GM23338 (cell line): ENCODE measurements around the gene ESR2. TPM values are rescaled to one million over a fixed set of nuclear protein-coding genes. Genes with fewer than 3 reads are reported as not detected.

Experiments used
- ATAC-seq: fragments of 200-7000 bp; cut with Tn5 transposase; 3 replicates; pipeline ENCODE4 v1.9.1; 2020
- DNase-seq: peaks from one replicate; pipeline ENCODE4 v3.0.0-alpha.2; 2015; ENCODE audit warnings: low spot score
- H2AFZ ChIP-seq: fragments of 200-600 bp; sonication (generic); 2 replicates; pipeline ENCODE4 v1.8.0; 2016; ENCODE audit warnings: antibody characterized with exemption, mild to moderate bottlenecking, moderate library complexity
- H3F3A ChIP-seq: fragments of 200-600 bp; sonication (generic); replicated peaks from 2 replicates; pipeline ENCODE4 v1.8.0; 2017; ENCODE audit warnings: antibody characterized with exemption, mixed run types, low read depth
- H3K27ac ChIP-seq: fragments of 200-600 bp; sonication (generic); 2 replicates; pipeline ENCODE4 v1.6.1; 2016; ENCODE audit warnings: low read depth
- H3K27me3 ChIP-seq: fragments of 200-600 bp; sonication (generic); 2 replicates; pipeline ENCODE4 v1.8.0; 2016; ENCODE audit warnings: mild to moderate bottlenecking, mixed run types, moderate library complexity; ENCODE audit not compliant: insufficient read depth
- H3K36me3 ChIP-seq: fragments of 200-600 bp; sonication (generic); 2 replicates; pipeline ENCODE4 v1.8.0; 2016; ENCODE audit warnings: mild to moderate bottlenecking; ENCODE audit not compliant: insufficient read depth
- H3K4me1 ChIP-seq: fragments of 200-600 bp; sonication (generic); 2 replicates; pipeline ENCODE4 v1.8.0; 2016; ENCODE audit warnings: mild to moderate bottlenecking, moderate library complexity; ENCODE audit not compliant: insufficient read depth
- H3K4me2 ChIP-seq: fragments of 200-600 bp; sonication (generic); 2 replicates; pipeline ENCODE4 v1.7.1; 2017; ENCODE audit warnings: mixed run types
- H3K4me3 ChIP-seq: fragments of 200-600 bp; sonication (generic); 2 replicates; pipeline ENCODE4 v1.6.1; 2016; ENCODE audit warnings: mixed run types
- H3K79me2 ChIP-seq: fragments of 200-600 bp; sonication (generic); replicated peaks from 2 replicates; pipeline ENCODE4 v1.8.0; 2017; ENCODE audit warnings: mild to moderate bottlenecking; ENCODE audit not compliant: insufficient read depth
- H3K9me2 ChIP-seq: fragments of 200-600 bp; sonication (generic); 2 replicates; pipeline ENCODE4 v1.8.0; 2017; ENCODE audit not compliant: insufficient read depth
- H4K20me1 ChIP-seq: fragments of 200-600 bp; sonication (generic); replicated peaks from 2 replicates; pipeline ENCODE4 v1.8.0; 2017; ENCODE audit warnings: mild to moderate bottlenecking; ENCODE audit not compliant: insufficient read depth
- H3K27ac Mint-ChIP-seq: 2 replicates; pipeline ENCODE4 v1.8.0; 2020; ENCODE audit warnings: inconsistent platforms, mild to moderate bottlenecking, moderate library complexity, mixed read lengths
- H3K27me3 Mint-ChIP-seq: 3 replicates; pipeline ENCODE4 v1.8.0; 2022; ENCODE audit warnings: low read depth, mild to moderate bottlenecking, moderate library complexity, mixed read lengths, inconsistent platforms; ENCODE audit not compliant: insufficient read depth, poor library complexity
- H3K36me3 Mint-ChIP-seq: 3 replicates; pipeline ENCODE4 v1.8.0; 2021; ENCODE audit warnings: low read depth, mild to moderate bottlenecking, inconsistent platforms, moderate library complexity, mixed read lengths
- H3K4me1 Mint-ChIP-seq: 3 replicates; pipeline ENCODE4 v1.8.0; 2020; ENCODE audit warnings: mild to moderate bottlenecking, inconsistent platforms, mixed read lengths
- H3K4me3 Mint-ChIP-seq: 3 replicates; pipeline ENCODE4 v1.8.0; 2021; ENCODE audit warnings: moderate library complexity, mild to moderate bottlenecking, inconsistent platforms, mixed read lengths
- H3K9me3 Mint-ChIP-seq: 3 replicates; pipeline ENCODE4 v1.8.0; 2020; ENCODE audit warnings: moderate library complexity, mild to moderate bottlenecking, inconsistent platforms, mixed read lengths
- CREB1 ChIP-seq: fragments of 250-450 bp; sonication (Bioruptor Pico); IDR thresholded peaks from 2 replicates; pipeline ENCODE4 v1.5.0; 2020; ENCODE audit warnings: low read depth, mild to moderate bottlenecking, moderate library complexity
- EZH2 ChIP-seq: fragments of 200-600 bp; sonication (generic); IDR thresholded peaks from one replicate; pipeline ENCODE4 v1.8.0; 2017; ENCODE audit warnings: antibody characterized with exemption, mild to moderate bottlenecking, low read depth; ENCODE audit not compliant: unreplicated experiment
- JUNB ChIP-seq: IDR thresholded peaks from one replicate; pipeline ENCODE4 v1.6.1; 2016; ENCODE audit warnings: antibody characterized with exemption; ENCODE audit not compliant: unreplicated experiment
- NANOG ChIP-seq: IDR thresholded peaks from 2 replicates; pipeline ENCODE4 v1.6.1; 2016; ENCODE audit warnings: antibody characterized with exemption, borderline replicate concordance
- POLR2AphosphoS5 ChIP-seq: IDR thresholded peaks from 2 replicates; pipeline ENCODE4 v1.6.1; 2016; ENCODE audit warnings: antibody characterized with exemption, low read depth
- REST ChIP-seq: IDR thresholded peaks from one replicate; pipeline ENCODE4 v1.6.1; 2018; ENCODE audit warnings: antibody characterized with exemption; ENCODE audit not compliant: unreplicated experiment
- STAT1 ChIP-seq: IDR thresholded peaks from one replicate; pipeline ENCODE4 v1.6.1; 2016; ENCODE audit warnings: antibody characterized with exemption; ENCODE audit not compliant: unreplicated experiment
- ZNF331 ChIP-seq: fragments of 250-450 bp; sonication (Bioruptor Pico); IDR thresholded peaks from 2 replicates; pipeline ENCODE4 v1.5.0; 2020; ENCODE audit warnings: low read depth, mild to moderate bottlenecking, moderate library complexity
- ZNF462 ChIP-seq: fragments of 250-450 bp; sonication (Bioruptor Pico); IDR thresholded peaks from 2 replicates; pipeline ENCODE4 v1.5.0; 2020; ENCODE audit warnings: mild to moderate bottlenecking, moderate library complexity
- polyA plus RNA-seq: library from polyadenylated mRNA; unstranded; fragments of >200 nt; fragmentation: Nextera tagmentation; extraction: Ambion mirVana; gene quantifications from 2 replicates; pipeline ENCODE4 v1.2.1, GENCODE V29; 2016
- total RNA-seq: library from RNA; depleted of rRNA; stranded (reverse); fragments of >200 nt; shearing (Covaris generic); gene quantifications from 2 replicates; pipeline ENCODE4 v1.2.3, GENCODE V29; 2014
- TF ChIP-seq, protein P1 (sequence below): IDR thresholded peaks from 2 replicates; pipeline ENCODE4 v1.6.1; 2016; ENCODE audit warnings: antibody characterized with exemption
- TF ChIP-seq, protein P2 (sequence below), 2 experiments: fragments of 200-600 bp in 1 of 2; sonication (generic) in 1 of 2; conservative IDR thresholded peaks; 2 replicates each; pipeline versions ENCODE4 v1.5.1 to v1.6.1; 2016 to 2017; ENCODE audit warnings: antibody characterized with exemption in 2 of 2, low read depth in 2 of 2, mild to moderate bottlenecking in 2 of 2, moderate library complexity in 1 of 2

ESR2 gene
- total and polyA plus RNA-seq, 2 experiments from 2014 or later = 0.58 to 0.59 TPM

DNA sequence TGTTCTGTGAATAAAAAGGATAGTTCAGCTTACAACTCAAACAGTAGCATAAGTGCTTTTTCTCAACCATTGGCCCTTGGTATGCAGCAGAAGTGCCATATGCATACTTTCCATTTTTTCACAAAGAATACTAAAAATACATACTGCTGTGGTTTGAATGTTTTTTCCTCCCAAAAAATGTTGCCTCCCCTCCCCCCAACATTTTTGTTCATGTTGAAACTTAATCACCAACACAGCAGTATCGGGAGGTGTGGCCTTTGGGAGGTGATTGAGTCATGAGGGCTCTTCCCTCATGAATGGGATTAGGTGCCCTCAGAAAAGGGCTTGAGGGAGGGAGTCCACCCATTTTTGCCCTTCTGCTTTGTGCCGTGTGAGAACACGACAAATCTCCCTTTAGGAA lies 198.6 kb downstream of the ESR2 start:
- H3K27ac Mint-ChIP-seq = peak overlapping the region; percentile 79; the same call in 1 of the 2 replicates
- H3K4me3 ChIP-seq = no peak overlapping the region
- no peak overlapping the region for H3K4me3 Mint-ChIP-seq
- no peak overlapping the region for H2AFZ ChIP-seq
- no peaks in the 10 kb centered on the region for H4K20me1 ChIP-seq
- no peaks in the 10 kb centered on the region for H3K27me3 ChIP-seq
- ATAC-seq (no peak; the same call in 2 of the 3 replicates), DNase-seq (no peak)
- H3K36me3 ChIP-seq = no peaks in the 10 kb centered on the region
- 0 out of 2 replicates have a peak overlapping the region, but pooled peaks have one; percentile 9 for H3K27ac ChIP-seq
- no peaks in the 10 kb centered on the region for H3K9me3 Mint-ChIP-seq
- no peaks in the 10 kb centered on the region for H3K79me2 ChIP-seq
- H3F3A ChIP-seq = no peaks in the 10 kb centered on the region
- TF ChIP-seq EZH2 = no peak
- no peak for TF ChIP-seq STAT1
- TF ChIP-seq REST = no peak
- TF ChIP-seq ZNF331 (CRISPR knock-in tag) = no peak
- no peak for TF ChIP-seq POLR2AphosphoS5
- TF ChIP-seq, protein P1, sequence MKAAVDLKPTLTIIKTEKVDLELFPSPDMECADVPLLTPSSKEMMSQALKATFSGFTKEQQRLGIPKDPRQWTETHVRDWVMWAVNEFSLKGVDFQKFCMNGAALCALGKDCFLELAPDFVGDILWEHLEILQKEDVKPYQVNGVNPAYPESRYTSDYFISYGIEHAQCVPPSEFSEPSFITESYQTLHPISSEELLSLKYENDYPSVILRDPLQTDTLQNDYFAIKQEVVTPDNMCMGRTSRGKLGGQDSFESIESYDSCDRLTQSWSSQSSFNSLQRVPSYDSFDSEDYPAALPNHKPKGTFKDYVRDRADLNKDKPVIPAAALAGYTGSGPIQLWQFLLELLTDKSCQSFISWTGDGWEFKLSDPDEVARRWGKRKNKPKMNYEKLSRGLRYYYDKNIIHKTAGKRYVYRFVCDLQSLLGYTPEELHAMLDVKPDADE = no peak
- TF ChIP-seq ZNF462 = no peak
- no peak for TF ChIP-seq CREB1
- TF ChIP-seq JUNB = no peak
- no peak for TF ChIP-seq NANOG
- TF ChIP-seq, protein P2, sequence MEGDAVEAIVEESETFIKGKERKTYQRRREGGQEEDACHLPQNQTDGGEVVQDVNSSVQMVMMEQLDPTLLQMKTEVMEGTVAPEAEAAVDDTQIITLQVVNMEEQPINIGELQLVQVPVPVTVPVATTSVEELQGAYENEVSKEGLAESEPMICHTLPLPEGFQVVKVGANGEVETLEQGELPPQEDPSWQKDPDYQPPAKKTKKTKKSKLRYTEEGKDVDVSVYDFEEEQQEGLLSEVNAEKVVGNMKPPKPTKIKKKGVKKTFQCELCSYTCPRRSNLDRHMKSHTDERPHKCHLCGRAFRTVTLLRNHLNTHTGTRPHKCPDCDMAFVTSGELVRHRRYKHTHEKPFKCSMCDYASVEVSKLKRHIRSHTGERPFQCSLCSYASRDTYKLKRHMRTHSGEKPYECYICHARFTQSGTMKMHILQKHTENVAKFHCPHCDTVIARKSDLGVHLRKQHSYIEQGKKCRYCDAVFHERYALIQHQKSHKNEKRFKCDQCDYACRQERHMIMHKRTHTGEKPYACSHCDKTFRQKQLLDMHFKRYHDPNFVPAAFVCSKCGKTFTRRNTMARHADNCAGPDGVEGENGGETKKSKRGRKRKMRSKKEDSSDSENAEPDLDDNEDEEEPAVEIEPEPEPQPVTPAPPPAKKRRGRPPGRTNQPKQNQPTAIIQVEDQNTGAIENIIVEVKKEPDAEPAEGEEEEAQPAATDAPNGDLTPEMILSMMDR (conservative IDR thresholded peaks at IDR 0.05; ENCODE audit: low read depth in 2 of 2) = no peak
- H3K36me3 Mint-ChIP-seq = peaks cover 7% of the 10 kb centered on the region; the same call in 2 of the 3 replicates
- H3K4me2 ChIP-seq = no peak overlapping the region
- H3K4me1 Mint-ChIP-seq = peaks cover 14% of the 10 kb centered on the region; the same call in 2 of the 3 replicates
- peaks cover 6% of the 10 kb centered on the region for H3K4me1 ChIP-seq
- no peaks in the 10 kb centered on the region for H3K9me2 ChIP-seq
- H3K27me3 Mint-ChIP-seq = peaks cover 4% of the 10 kb centered on the region
